HG03064 (cell line): ENCODE data around the gene SMC4.

ENCODE experiments used
- ATAC-seq: cut with Tn5 transposase; IDR thresholded peaks from one replicate; pipeline ENCODE4 v1.9.1; 2021; ENCODE audit warnings: low read depth; ENCODE audit not compliant: unreplicated experiment

SMC4 gene

DNA sequence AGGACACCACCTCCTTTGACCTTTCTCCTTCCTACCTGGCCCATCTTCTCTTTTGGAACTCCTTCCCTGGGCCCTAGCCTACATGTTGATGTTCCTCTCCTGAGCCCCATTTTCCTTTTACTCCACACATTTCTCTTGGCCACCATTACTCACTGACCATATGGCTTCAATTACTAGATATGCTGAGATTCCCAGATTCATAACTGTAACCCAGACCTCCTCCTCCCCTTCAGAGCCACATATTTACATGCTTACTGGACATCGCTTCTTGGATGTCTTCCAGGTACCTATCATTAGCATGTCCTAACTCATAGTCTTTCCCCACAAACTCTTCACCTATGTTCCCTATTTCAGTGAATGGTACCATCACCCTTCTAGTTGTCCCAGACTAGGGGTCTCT lies 74.5 kb downstream of the SMC4 start:
- ATAC-seq: no peak

GRCh38 chr3:160474416-160474838 lies 75.0 kb downstream of the SMC4 start:
- no peak for ATAC-seq

DNA sequence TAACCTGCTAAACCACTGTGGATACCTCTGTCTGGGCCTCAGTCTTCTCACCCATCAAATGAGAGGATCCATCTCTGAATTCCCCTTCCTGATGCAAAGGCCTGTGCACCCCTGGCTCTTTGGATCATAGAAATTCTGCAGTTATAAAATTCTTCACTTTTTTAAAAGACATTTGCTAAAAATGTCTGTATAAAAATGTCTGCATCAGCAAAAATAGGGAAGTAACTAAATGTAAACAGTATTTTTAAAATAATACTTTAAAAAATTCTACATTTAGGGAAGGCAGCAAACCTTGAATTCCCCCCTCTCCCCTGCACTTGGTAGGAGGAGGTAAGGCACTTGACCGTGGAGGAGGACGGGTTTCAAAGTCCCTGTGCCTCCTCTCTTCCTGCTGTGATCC lies 75.7 kb downstream of the SMC4 start:
- no peak for ATAC-seq

DNA sequence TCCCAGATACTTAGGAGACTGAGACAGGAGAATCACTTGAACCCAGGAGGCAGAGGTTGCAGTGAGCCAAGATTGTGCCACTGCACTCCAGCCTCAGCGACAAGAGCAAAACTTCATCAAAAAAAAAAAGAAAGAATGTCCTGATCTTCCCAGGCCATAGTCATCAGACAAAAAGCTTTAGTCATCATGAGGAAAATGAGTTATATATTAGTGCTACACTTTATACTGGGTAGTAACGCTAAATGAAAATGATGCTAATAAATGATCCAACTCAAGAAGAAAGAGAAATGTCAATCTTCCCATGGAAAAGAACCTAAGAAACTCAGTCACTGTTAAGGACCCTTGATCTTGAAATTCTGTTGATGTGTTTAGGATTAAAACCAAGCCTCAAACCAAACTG lies 76.4 kb downstream of the SMC4 start:
- ATAC-seq: no peak

GRCh38 chr3:160477750-160478149 lies 78.3 kb downstream of the SMC4 start:
- no peak for ATAC-seq

GRCh38 chr3:160478338-160478737 lies 78.9 kb downstream of the SMC4 start:
- ATAC-seq: no peak

DNA sequence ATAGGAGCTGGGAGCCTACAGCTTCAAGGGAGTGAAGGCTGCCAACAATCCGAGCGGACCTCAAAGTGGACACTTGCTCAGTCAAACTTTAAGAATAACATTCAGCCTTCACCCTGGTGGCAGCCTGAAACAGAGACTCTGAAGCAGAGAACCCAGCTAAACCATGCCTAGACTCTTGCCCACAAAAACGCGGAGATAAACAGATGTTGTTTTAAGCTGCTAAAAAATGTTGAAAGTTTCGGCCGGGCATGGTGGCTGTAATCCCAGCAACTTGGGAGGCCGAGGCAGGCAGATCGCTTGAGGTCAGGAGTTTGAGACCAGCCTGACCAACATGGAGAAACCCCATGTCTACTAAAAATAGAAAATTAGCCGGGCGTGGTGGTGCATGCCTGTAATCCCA lies 79.9 kb downstream of the SMC4 start:
- no peak for ATAC-seq

GRCh38 chr3:160480931-160481330 lies 81.5 kb downstream of the SMC4 start:
- no peak for ATAC-seq

GRCh38 chr3:160481856-160482255 lies 82.4 kb downstream of the SMC4 start:
- no peak for ATAC-seq

- no peak for ATAC-seq
These were observed 83.3 kb downstream of the SMC4 start for GRCh38 chr3:160482796-160483195.
